Chondrocyte (in vitro differentiated cells): ENCODE results near the gene CENATAC. TPM values are rescaled to one million over a fixed set of nuclear protein-coding genes. Genes with fewer than 3 reads are reported as not detected.

Source experiments
- DNase-seq: peaks from one replicate; pipeline ENCODE4 v3.0.0; 2021; ENCODE audit warnings: mixed read lengths, low spot score
- H3K27ac Mint-ChIP-seq: one replicate; pipeline ENCODE4 v1.8.0; 2021; ENCODE audit warnings: mild to moderate bottlenecking, moderate library complexity, mixed read lengths; ENCODE audit not compliant: unreplicated experiment
- H3K27me3 Mint-ChIP-seq: 2 replicates; pipeline ENCODE4 v1.8.0; 2021; ENCODE audit warnings: low read depth, mixed read lengths
- H3K36me3 Mint-ChIP-seq: 2 replicates; pipeline ENCODE4 v1.8.0; 2021; ENCODE audit warnings: low read depth, mixed read lengths
- H3K4me1 Mint-ChIP-seq: 2 replicates; pipeline ENCODE4 v1.8.0; 2021; ENCODE audit warnings: low read depth, mild to moderate bottlenecking, mixed read lengths
- H3K4me3 Mint-ChIP-seq: one replicate; pipeline ENCODE4 v1.8.0; 2021; ENCODE audit warnings: mild to moderate bottlenecking, moderate library complexity, mixed read lengths; ENCODE audit not compliant: unreplicated experiment
- H3K9me3 Mint-ChIP-seq: 2 replicates; pipeline ENCODE4 v1.8.0; 2021; ENCODE audit warnings: low read depth, mixed read lengths
- CTCF ChIP-seq: fragments of 200-600 bp; sonication (generic); IDR thresholded peaks from 2 replicates; pipeline ENCODE4 v1.5.0; 2021; ENCODE audit warnings: antibody characterized with exemption, mild to moderate bottlenecking, moderate library complexity
- total RNA-seq: library from RNA; stranded (reverse); gene quantifications from 3 replicates; pipeline ENCODE4 v1.2.1, GENCODE V29; 2021

Gene CENATAC
- total RNA-seq, 1 donor from 2014 or later: 16.6 TPM

DNA sequence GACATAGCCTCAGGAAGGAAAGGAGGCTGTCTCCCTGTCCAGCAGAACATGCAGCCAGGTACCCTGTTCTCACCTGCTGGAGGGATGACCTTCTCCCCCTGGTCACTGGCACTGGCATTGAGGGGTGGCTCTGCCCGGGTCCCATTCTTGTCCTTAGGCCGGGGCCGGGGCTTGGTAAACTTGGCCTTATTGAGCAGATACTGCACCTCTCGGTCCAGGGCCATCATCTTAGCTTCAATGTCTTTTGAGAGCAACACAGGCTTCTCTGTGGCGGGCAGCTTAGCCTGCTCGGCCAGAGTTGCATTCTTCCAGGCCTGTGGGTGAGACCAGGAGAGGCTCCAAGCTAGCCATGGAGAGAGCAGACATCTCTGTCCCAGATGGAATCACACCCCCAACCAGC is 48.6 kb downstream of the CENATAC start:
- no peak overlapping the region for H3K27ac Mint-ChIP-seq
- H3K4me3 Mint-ChIP-seq: no peak overlapping the region

GRCh38 chr11:119047205-119047604 is 49.3 kb downstream of the CENATAC start:
- H3K27ac Mint-ChIP-seq: no peak overlapping the region
- no peaks in the 10 kb centered on the region for H3K4me1 Mint-ChIP-seq
- no peaks in the 10 kb centered on the region for H3K27me3 Mint-ChIP-seq
- H3K36me3 Mint-ChIP-seq: peaks cover 41% of the 10 kb centered on the region
- no peak for DNase-seq
- no peak for TF ChIP-seq CTCF
- H3K9me3 Mint-ChIP-seq: no peaks in the 10 kb centered on the region
- no peak overlapping the region for H3K4me3 Mint-ChIP-seq

More for the DNA sequence above, 48.6 kb downstream of the CENATAC start:
- H3K36me3 Mint-ChIP-seq: peaks cover 39% of the 10 kb centered on the region
- H3K27me3 Mint-ChIP-seq: no peaks in the 10 kb centered on the region
- peaks cover 5% of the 10 kb centered on the region for H3K4me1 Mint-ChIP-seq
- no peak for DNase-seq
- no peak for TF ChIP-seq CTCF
- no peaks in the 10 kb centered on the region for H3K9me3 Mint-ChIP-seq

- H3K27me3 Mint-ChIP-seq: no peaks in the 10 kb centered on the region
- H3K27ac Mint-ChIP-seq: no peak overlapping the region
- TF ChIP-seq CTCF: no peak
- no peak overlapping the region for H3K4me3 Mint-ChIP-seq
- H3K9me3 Mint-ChIP-seq: no peaks in the 10 kb centered on the region
- no peak for DNase-seq
- H3K36me3 Mint-ChIP-seq: peaks cover 52% of the 10 kb centered on the region
- H3K4me1 Mint-ChIP-seq: no peaks in the 10 kb centered on the region
Measured at GRCh38 chr11:119048644-119049043, 50.7 kb downstream of the CENATAC start.

DNA sequence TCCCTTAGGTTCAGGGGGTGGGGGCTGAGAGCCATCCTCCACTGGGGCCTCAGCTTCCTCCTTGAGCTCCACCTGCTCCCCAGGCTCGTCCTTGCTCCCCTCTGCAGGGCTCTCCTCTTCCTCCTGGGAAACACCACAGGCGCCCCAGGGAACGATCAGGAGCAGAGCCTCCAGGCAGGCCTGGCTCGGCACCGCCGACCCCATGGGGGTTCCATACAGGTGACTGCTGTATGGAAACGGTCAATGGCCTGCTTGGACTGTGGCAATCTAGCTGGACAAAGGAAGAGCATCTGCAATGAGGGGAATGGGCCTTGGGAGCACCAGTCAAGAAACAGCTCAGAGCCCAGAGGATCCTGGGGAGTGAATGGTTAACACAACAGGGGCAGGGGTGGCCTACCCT is 51.1 kb downstream of the CENATAC start:
- H3K4me3 Mint-ChIP-seq: no peak overlapping the region
- H3K4me1 Mint-ChIP-seq: no peaks in the 10 kb centered on the region
- peaks cover 56% of the 10 kb centered on the region for H3K36me3 Mint-ChIP-seq
- TF ChIP-seq CTCF: no peak
- no peaks in the 10 kb centered on the region for H3K27me3 Mint-ChIP-seq
- DNase-seq: no peak
- no peaks in the 10 kb centered on the region for H3K9me3 Mint-ChIP-seq
- no peak overlapping the region for H3K27ac Mint-ChIP-seq

DNA sequence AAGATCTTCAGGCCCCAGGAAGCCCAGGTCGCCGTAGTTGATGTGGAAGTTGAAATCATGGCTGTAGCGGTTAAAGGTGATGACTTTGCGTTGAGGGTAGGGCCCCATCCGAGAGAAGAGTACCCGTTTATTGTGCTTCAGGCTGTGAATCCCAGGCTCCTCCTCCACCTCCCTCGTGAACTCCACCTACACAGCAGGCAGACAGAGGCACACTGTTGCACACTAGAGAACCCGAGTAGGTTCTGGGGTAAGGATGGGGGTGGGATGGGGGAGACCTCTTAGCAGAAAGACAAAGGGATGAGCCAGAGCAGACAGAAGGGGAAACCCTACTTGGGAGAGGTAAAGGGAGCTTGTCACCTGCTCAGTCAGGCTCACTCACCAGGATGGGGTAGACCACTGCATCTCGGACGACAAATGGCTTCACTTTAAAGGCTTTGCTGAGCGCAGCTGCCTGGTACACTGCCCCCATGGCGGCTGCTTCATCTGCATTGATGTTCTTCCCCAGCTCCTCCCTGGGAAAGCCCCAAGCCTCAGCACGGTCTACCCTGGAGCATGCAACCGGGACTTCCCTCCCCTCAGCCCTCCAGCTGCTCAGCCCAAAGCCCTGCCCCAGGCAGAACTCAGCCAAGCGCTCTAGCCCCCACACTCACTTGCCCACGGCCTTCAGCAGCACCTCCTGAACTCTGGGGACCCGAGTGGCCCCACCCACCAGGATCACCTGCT is 53.7 kb downstream of the CENATAC start:
- no peak overlapping the region for H3K27ac Mint-ChIP-seq
- no peak overlapping the region for H3K4me3 Mint-ChIP-seq
- DNase-seq: no peak
- H3K27me3 Mint-ChIP-seq: no peaks in the 10 kb centered on the region
- no peaks in the 10 kb centered on the region for H3K9me3 Mint-ChIP-seq
- H3K4me1 Mint-ChIP-seq: peaks cover 17% of the 10 kb centered on the region
- TF ChIP-seq CTCF: no peak
- H3K36me3 Mint-ChIP-seq: peaks cover 48% of the 10 kb centered on the region
